ENCODE measurements around the gene PLEKHO2. TPM values are rescaled to one million over a fixed set of nuclear protein-coding genes. Genes with fewer than 3 reads are reported as not detected.

PLEKHO2 gene
- total and polyA plus RNA-seq, 10 of the 15 experiments (the other 5 are each of a cell fraction or from before 2014, with no cell fraction given) = 1.4 to 25.6 (median 20.5) TPM

DNA sequence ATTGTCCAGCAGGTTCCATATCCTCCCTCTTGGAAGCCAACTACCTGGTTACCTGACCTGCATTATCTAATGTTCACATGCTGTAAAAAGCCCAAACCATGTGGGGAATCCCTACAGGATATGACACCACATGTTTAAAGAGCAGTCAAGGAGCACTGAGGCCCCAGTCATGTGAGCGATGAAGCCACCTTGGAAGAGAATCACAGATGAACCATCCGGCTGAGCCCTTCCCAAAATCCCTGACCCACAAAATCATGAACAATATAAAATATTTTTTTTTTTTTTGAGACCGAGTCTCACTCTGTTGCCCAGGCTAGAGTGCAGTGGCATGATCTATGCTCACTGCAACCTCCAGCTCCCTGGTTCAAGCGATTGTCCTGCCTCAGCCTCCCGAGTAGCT, 59.4 kb downstream of the PLEKHO2 start (continued):
- TF ChIP-seq EED (IDR thresholded peaks at IDR 0.05; ENCODE audit: low read depth) (no peak), MEF2A (IDR thresholded peaks at IDR 0.05; ENCODE audit: insufficient read depth, low read depth, low read length) (no peak), KAT2A (conservative IDR thresholded peaks at IDR 0.05; ENCODE audit: control insufficient read depth, low read depth, low read length) (no peak), NFIC (IDR thresholded peaks at IDR 0.05; ENCODE audit: low read depth, low read length) (no peak), SMC3 (IDR thresholded peaks at IDR 0.05; ENCODE audit: borderline replicate concordance, low read length) (no peak)
- TF ChIP-seq, protein P1, sequence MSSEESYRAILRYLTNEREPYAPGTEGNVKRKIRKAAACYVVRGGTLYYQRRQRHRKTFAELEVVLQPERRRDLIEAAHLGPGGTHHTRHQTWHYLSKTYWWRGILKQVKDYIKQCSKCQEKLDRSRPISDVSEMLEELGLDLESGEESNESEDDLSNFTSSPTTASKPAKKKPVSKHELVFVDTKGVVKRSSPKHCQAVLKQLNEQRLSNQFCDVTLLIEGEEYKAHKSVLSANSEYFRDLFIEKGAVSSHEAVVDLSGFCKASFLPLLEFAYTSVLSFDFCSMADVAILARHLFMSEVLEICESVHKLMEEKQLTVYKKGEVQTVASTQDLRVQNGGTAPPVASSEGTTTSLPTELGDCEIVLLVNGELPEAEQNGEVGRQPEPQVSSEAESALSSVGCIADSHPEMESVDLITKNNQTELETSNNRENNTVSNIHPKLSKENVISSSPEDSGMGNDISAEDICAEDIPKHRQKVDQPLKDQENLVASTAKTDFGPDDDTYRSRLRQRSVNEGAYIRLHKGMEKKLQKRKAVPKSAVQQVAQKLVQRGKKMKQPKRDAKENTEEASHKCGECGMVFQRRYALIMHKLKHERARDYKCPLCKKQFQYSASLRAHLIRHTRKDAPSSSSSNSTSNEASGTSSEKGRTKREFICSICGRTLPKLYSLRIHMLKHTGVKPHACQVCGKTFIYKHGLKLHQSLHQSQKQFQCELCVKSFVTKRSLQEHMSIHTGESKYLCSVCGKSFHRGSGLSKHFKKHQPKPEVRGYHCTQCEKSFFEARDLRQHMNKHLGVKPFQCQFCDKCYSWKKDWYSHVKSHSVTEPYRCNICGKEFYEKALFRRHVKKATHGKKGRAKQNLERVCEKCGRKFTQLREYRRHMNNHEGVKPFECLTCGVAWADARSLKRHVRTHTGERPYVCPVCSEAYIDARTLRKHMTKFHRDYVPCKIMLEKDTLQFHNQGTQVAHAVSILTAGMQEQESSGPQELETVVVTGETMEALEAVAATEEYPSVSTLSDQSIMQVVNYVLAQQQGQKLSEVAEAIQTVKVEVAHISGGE (CRISPR knock-in tag; IDR thresholded peaks at IDR 0.05) = no peak
- TF ChIP-seq, protein P2, sequence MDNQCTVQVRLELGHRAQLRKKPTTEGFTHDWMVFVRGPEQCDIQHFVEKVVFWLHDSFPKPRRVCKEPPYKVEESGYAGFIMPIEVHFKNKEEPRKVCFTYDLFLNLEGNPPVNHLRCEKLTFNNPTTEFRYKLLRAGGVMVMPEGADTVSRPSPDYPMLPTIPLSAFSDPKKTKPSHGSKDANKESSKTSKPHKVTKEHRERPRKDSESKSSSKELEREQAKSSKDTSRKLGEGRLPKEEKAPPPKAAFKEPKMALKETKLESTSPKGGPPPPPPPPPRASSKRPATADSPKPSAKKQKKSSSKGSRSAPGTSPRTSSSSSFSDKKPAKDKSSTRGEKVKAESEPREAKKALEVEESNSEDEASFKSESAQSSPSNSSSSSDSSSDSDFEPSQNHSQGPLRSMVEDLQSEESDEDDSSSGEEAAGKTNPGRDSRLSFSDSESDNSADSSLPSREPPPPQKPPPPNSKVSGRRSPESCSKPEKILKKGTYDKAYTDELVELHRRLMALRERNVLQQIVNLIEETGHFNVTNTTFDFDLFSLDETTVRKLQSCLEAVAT (IDR thresholded peaks at IDR 0.05) = no peak
- TF ChIP-seq, protein P3, sequence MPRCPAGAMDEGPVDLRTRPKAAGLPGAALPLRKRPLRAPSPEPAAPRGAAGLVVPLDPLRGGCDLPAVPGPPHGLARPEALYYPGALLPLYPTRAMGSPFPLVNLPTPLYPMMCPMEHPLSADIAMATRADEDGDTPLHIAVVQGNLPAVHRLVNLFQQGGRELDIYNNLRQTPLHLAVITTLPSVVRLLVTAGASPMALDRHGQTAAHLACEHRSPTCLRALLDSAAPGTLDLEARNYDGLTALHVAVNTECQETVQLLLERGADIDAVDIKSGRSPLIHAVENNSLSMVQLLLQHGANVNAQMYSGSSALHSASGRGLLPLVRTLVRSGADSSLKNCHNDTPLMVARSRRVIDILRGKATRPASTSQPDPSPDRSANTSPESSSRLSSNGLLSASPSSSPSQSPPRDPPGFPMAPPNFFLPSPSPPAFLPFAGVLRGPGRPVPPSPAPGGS (IDR thresholded peaks at IDR 0.05; ENCODE audit: borderline replicate concordance, insufficient read depth, low read depth, low read length, poor library complexity, severe bottlenecking) = no peak
